Endothelial cell (in vitro differentiated cells): ENCODE measurements around the gene L3MBTL3. TPM values are rescaled to one million over a fixed set of nuclear protein-coding genes. Genes with fewer than 3 reads are reported as not detected.

Experiments used
- DNase-seq: peaks from one replicate; pipeline ENCODE4 v3.0.0; 2021; ENCODE audit warnings: low spot score
- H3K27ac Mint-ChIP-seq: one replicate; pipeline ENCODE4 v1.8.0; 2021; ENCODE audit warnings: mixed read lengths, inconsistent platforms; ENCODE audit not compliant: unreplicated experiment
- H3K27me3 Mint-ChIP-seq: one replicate; pipeline ENCODE4 v1.8.0; 2021; ENCODE audit warnings: mild to moderate bottlenecking, moderate library complexity, mixed read lengths, inconsistent platforms; ENCODE audit not compliant: unreplicated experiment
- H3K36me3 Mint-ChIP-seq: one replicate; pipeline ENCODE4 v1.8.0; 2021; ENCODE audit warnings: mild to moderate bottlenecking, low read depth, mixed read lengths, inconsistent platforms; ENCODE audit not compliant: unreplicated experiment
- H3K4me1 Mint-ChIP-seq: one replicate; pipeline ENCODE4 v1.8.0; 2021; ENCODE audit warnings: mild to moderate bottlenecking, mixed read lengths, inconsistent platforms; ENCODE audit not compliant: unreplicated experiment
- H3K4me3 Mint-ChIP-seq: one replicate; pipeline ENCODE4 v1.8.0; 2021; ENCODE audit warnings: mild to moderate bottlenecking, mixed read lengths, inconsistent platforms; ENCODE audit not compliant: unreplicated experiment
- H3K9me3 Mint-ChIP-seq: one replicate; pipeline ENCODE4 v1.8.0; 2021; ENCODE audit warnings: mixed read lengths, inconsistent platforms; ENCODE audit not compliant: unreplicated experiment
- CTCF ChIP-seq: fragments of 200-600 bp; sonication (generic); IDR thresholded peaks from one replicate; pipeline ENCODE4 v1.5.0; 2021; ENCODE audit warnings: antibody characterized with exemption; ENCODE audit not compliant: unreplicated experiment
- total RNA-seq: library from RNA; stranded (reverse); fragmentation: NEBNext Ultra II Directional; extraction: Animal tissue kit (Norgen Biotek cat#: 25700); gene quantifications from one replicate; pipeline ENCODE4 v1.2.1, GENCODE V29; 2021; ENCODE audit not compliant: unreplicated experiment

The L3MBTL3 gene
- total RNA-seq, 1 donor from 2014 or later: 47.9 TPM

- Mint-ChIP-seq H3K36me3 (peaks cover 6% of the 10 kb centered on the region), H3K4me3 (no peak overlapping the region), H3K9me3 (no peaks in the 10 kb centered on the region), H3K27ac (no peak overlapping the region), H3K4me1 (peaks cover 2% of the 10 kb centered on the region), H3K27me3 (peaks cover 2% of the 10 kb centered on the region)
- no peak for TF ChIP-seq CTCF
- DNase-seq: no peak
Observed at GRCh38 chr6:129981598-129981997, 36.8 kb upstream of the L3MBTL3 start.

GRCh38 chr6:129989396-129989795, 29.0 kb upstream of the L3MBTL3 start:
- no peak for TF ChIP-seq CTCF
- no peak overlapping the region for H3K4me3 Mint-ChIP-seq
- H3K27ac Mint-ChIP-seq: no peak overlapping the region
- H3K27me3 Mint-ChIP-seq: no peaks in the 10 kb centered on the region
- peaks cover 4% of the 10 kb centered on the region for H3K4me1 Mint-ChIP-seq
- no peak for DNase-seq
- H3K9me3 Mint-ChIP-seq: no peaks in the 10 kb centered on the region
- no peaks in the 10 kb centered on the region for H3K36me3 Mint-ChIP-seq

GRCh38 chr6:129992881-129993280, 25.5 kb upstream of the L3MBTL3 start:
- Mint-ChIP-seq H3K4me1 (peaks cover 4% of the 10 kb centered on the region), H3K27me3 (peaks cover 4% of the 10 kb centered on the region), H3K27ac (no peak overlapping the region), H3K9me3 (no peaks in the 10 kb centered on the region), H3K4me3 (no peak overlapping the region), H3K36me3 (no peaks in the 10 kb centered on the region)
- DNase-seq: no peak
- TF ChIP-seq CTCF: no peak

- Mint-ChIP-seq H3K9me3 (no peaks in the 10 kb centered on the region), H3K27ac (no peak overlapping the region), H3K4me1 (peaks cover 1% of the 10 kb centered on the region), H3K27me3 (peaks cover 4% of the 10 kb centered on the region), H3K4me3 (no peak overlapping the region), H3K36me3 (no peaks in the 10 kb centered on the region)
- TF ChIP-seq CTCF: no peak
- no peak for DNase-seq
Observed at GRCh38 chr6:129994410-129994809, 24.0 kb upstream of the L3MBTL3 start.

- no peak for TF ChIP-seq CTCF
- no peaks in the 10 kb centered on the region for H3K36me3 Mint-ChIP-seq
- no peaks in the 10 kb centered on the region for H3K9me3 Mint-ChIP-seq
- no peak for DNase-seq
- H3K27me3 Mint-ChIP-seq: peaks cover 4% of the 10 kb centered on the region
- H3K27ac Mint-ChIP-seq: no peak overlapping the region
- H3K4me1 Mint-ChIP-seq: peaks cover 6% of the 10 kb centered on the region
- no peak overlapping the region for H3K4me3 Mint-ChIP-seq
Observed at GRCh38 chr6:129996387-129996786, 22.0 kb upstream of the L3MBTL3 start.
